Testis (tissue), 2 donors: ENCODE data around the gene ANO1.

Experiments used
- POLR2A ChIP-seq: fragments of 450-650 bp; IDR thresholded peaks from one replicate; pipeline ENCODE4 v1.6.1; 2017; ENCODE audit warnings: antibody characterized with exemption, mild to moderate bottlenecking, moderate library complexity
- TF ChIP-seq, protein P1 (sequence below), 3 experiments: fragments of 450-650 bp in 2 of 3; fragments of 200-600 bp in 1 of 3; sonication (generic) in 1 of 3; IDR thresholded peaks; one replicate each; pipeline ENCODE4 v1.5.1; 2016 to 2019; ENCODE audit warnings: antibody characterized with exemption in 3 of 3, mild to moderate bottlenecking in 2 of 3, moderate library complexity in 1 of 3

DNA sequence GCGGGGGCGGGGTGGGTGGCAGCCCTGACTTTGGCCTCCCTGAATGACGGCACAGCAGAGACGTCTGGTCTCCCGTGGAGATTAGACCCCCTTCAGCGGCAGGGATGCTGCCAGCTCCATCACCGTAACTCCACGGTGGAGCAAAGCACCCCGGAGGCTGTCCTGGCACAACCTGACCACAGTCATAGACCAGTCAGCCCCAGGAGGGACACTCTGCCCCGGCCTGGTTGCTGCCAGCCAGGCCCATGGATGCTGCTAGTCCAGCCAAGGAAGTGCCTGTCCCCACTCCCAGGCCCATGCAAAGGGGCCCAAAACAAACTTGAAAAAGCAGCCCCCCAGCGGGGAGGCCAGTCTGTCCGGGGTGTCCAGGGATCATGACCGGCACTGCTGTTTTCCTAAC is 11.5 kb upstream of the ANO1 start:
- TF ChIP-seq, protein P1, sequence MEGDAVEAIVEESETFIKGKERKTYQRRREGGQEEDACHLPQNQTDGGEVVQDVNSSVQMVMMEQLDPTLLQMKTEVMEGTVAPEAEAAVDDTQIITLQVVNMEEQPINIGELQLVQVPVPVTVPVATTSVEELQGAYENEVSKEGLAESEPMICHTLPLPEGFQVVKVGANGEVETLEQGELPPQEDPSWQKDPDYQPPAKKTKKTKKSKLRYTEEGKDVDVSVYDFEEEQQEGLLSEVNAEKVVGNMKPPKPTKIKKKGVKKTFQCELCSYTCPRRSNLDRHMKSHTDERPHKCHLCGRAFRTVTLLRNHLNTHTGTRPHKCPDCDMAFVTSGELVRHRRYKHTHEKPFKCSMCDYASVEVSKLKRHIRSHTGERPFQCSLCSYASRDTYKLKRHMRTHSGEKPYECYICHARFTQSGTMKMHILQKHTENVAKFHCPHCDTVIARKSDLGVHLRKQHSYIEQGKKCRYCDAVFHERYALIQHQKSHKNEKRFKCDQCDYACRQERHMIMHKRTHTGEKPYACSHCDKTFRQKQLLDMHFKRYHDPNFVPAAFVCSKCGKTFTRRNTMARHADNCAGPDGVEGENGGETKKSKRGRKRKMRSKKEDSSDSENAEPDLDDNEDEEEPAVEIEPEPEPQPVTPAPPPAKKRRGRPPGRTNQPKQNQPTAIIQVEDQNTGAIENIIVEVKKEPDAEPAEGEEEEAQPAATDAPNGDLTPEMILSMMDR (IDR thresholded peaks at IDR 0.05), result no peak
- no peak for TF ChIP-seq POLR2A
